OCI-LY1 (cell line): ENCODE data around the gene SVBP.

Source experiments
- H2AFZ ChIP-seq: fragments of 200-600 bp; sonication (generic), shearing (Covaris generic); 2 replicates; pipeline ENCODE4 v1.6.0; 2014; ENCODE audit warnings: antibody characterized with exemption, mild to moderate bottlenecking, low read length
- H3F3A ChIP-seq: fragments of 200-600 bp; sonication (generic), shearing (Covaris generic); 2 replicates; pipeline ENCODE4 v1.6.0; 2014; ENCODE audit warnings: mild to moderate bottlenecking, antibody characterized with exemption, low read length, moderate library complexity; ENCODE audit not compliant: insufficient read depth
- H3K27ac ChIP-seq: fragments of 200-600 bp; sonication (generic); 2 replicates; pipeline ENCODE4 v1.5.1; 2014; ENCODE audit warnings: low read length, mixed run types, mild to moderate bottlenecking, low read depth; ENCODE audit not compliant: poor library complexity, severe bottlenecking
- H3K27me3 ChIP-seq: fragments of 200-600 bp; sonication (generic); 2 replicates; pipeline ENCODE4 v1.6.0; 2014; ENCODE audit warnings: antibody characterized with exemption, mild to moderate bottlenecking, low read length, moderate library complexity; ENCODE audit not compliant: insufficient read depth
- H3K36me3 ChIP-seq: fragments of 200-600 bp; sonication (generic); 2 replicates; pipeline ENCODE4 v1.6.1; 2014; ENCODE audit warnings: mild to moderate bottlenecking, antibody characterized with exemption, low read length, moderate library complexity, mixed read lengths; ENCODE audit not compliant: insufficient read depth
- H3K4me1 ChIP-seq: fragments of 200-600 bp; sonication (generic); 2 replicates; pipeline ENCODE4 v1.5.1; 2014; ENCODE audit warnings: mild to moderate bottlenecking, low read length, moderate library complexity; ENCODE audit not compliant: insufficient read depth, severe bottlenecking
- H3K4me2 ChIP-seq: fragments of 200-600 bp; sonication (generic), shearing (Covaris generic); 2 replicates; pipeline ENCODE4 v1.6.1; 2014; ENCODE audit warnings: low read length
- H3K4me3 ChIP-seq: fragments of 200-600 bp; sonication (generic); 2 replicates; pipeline ENCODE4 v1.5.1; 2014; ENCODE audit warnings: low read length, low read depth, mild to moderate bottlenecking, mixed read lengths; ENCODE audit not compliant: poor library complexity, severe bottlenecking
- H3K79me2 ChIP-seq: fragments of 200-600 bp; shearing (Covaris generic); 2 replicates; pipeline ENCODE4 v1.6.1; 2016; ENCODE audit warnings: mixed run types, low read length, mixed read lengths; ENCODE audit not compliant: insufficient read depth
- H3K9ac ChIP-seq: fragments of 200-600 bp; sonication (generic), shearing (Covaris generic); 2 replicates; pipeline ENCODE4 v1.6.1; 2014; ENCODE audit warnings: mild to moderate bottlenecking, low read length, mixed read lengths
- H3K9me2 ChIP-seq: fragments of 200-600 bp; sonication (generic), shearing (Covaris generic); 2 replicates; pipeline ENCODE4 v1.6.1; 2014; ENCODE audit warnings: low read depth, mild to moderate bottlenecking, low read length, mixed read lengths
- H3K9me3 ChIP-seq: fragments of 200-600 bp; shearing (Covaris generic); 2 replicates; pipeline ENCODE4 v1.6.1; 2014; ENCODE audit warnings: low read length, mixed read lengths
- H4K20me1 ChIP-seq: fragments of 200-600 bp; sonication (generic), shearing (Covaris generic); 2 replicates; pipeline ENCODE4 v1.6.0; 2016; ENCODE audit warnings: mild to moderate bottlenecking, low read length; ENCODE audit not compliant: insufficient read depth
- CTCF ChIP-seq: fragments of 200-600 bp; sonication (generic), shearing (Covaris generic); IDR thresholded peaks from 2 replicates; pipeline ENCODE4 v1.5.1; 2017; ENCODE audit warnings: mild to moderate bottlenecking, antibody characterized with exemption, low read length, moderate library complexity, mixed read lengths
- EZH2 ChIP-seq: fragments of 200-600 bp; sonication (generic), shearing (Covaris generic); IDR thresholded peaks from 2 replicates; pipeline ENCODE4 v1.8.0; 2017; ENCODE audit warnings: borderline replicate concordance, mixed run types, mild to moderate bottlenecking, antibody characterized with exemption, low read length, moderate library complexity, mixed read lengths

SVBP gene

GRCh38 chr1:42806593-42806992, 10.6 kb downstream of the SVBP start:
- Histone ChIP-seq H3K9ac (no peak overlapping the region), H3K9me3 (0 out of 2 replicates have a peak, but pooled peaks cover 2% of the 10 kb centered on the region), H2AFZ (no peak overlapping the region), H3K27me3 (no peaks in the 10 kb centered on the region), H3K36me3 (no peaks in the 10 kb centered on the region), H3K4me3 (no peak overlapping the region), H3K9me2 (no peaks in the 10 kb centered on the region), H3K4me1 (peaks cover 5% of the 10 kb centered on the region), H3K79me2 (no peaks in the 10 kb centered on the region), H3F3A (no peaks in the 10 kb centered on the region), H3K4me2 (no peak overlapping the region), H4K20me1 (no peaks in the 10 kb centered on the region), H3K27ac (no peak overlapping the region)
- TF ChIP-seq EZH2 (no peak), CTCF (no peak)

DNA sequence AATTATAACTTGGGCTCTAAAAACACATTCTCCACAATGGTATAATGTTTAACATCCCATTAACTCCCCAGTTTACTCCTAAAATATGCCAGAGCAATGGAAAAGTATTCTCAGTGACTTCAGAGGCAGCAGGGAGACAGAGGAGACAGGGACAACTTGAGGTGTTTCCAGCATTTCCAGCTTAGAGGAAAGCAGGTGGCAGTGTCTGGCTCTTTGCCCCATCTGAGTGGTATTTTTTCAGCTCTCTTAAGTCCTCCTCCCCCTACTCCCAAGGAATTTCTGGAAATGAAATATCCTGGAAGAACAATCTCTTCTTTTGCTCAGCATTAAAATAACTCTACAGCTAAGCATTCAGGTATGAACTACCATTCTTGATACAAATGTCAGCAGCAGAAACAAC, 11.0 kb downstream of the SVBP start:
- no peak overlapping the region for H2AFZ ChIP-seq
- no peak overlapping the region for H3K4me2 ChIP-seq
- H3K4me3 ChIP-seq = no peak overlapping the region
- H3K27me3 ChIP-seq = no peaks in the 10 kb centered on the region
- no peak for TF ChIP-seq CTCF
- TF ChIP-seq EZH2 = no peak
- peaks cover 5% of the 10 kb centered on the region for H3K4me1 ChIP-seq
- 0 out of 2 replicates have a peak, but pooled peaks cover 2% of the 10 kb centered on the region for H3K9me3 ChIP-seq
- no peaks in the 10 kb centered on the region for H3K79me2 ChIP-seq
- no peak overlapping the region for H3K9ac ChIP-seq
- no peaks in the 10 kb centered on the region for H3F3A ChIP-seq
- no peaks in the 10 kb centered on the region for H3K9me2 ChIP-seq
- H3K36me3 ChIP-seq = no peaks in the 10 kb centered on the region
- H3K27ac ChIP-seq = no peak overlapping the region
- no peaks in the 10 kb centered on the region for H4K20me1 ChIP-seq

GRCh38 chr1:42801832-42802473, 15.2 kb downstream of the SVBP start:
- no peak overlapping the region for H3K4me3 ChIP-seq
- no peak for TF ChIP-seq CTCF
- TF ChIP-seq EZH2 = no peak
- no peak overlapping the region for H3K4me2 ChIP-seq
- no peaks in the 10 kb centered on the region for H3K9me2 ChIP-seq
- H3K9ac ChIP-seq = no peak overlapping the region
- H2AFZ ChIP-seq = no peak overlapping the region
- no peaks in the 10 kb centered on the region for H4K20me1 ChIP-seq
- no peaks in the 10 kb centered on the region for H3K79me2 ChIP-seq
- H3F3A ChIP-seq = no peaks in the 10 kb centered on the region
- H3K4me1 ChIP-seq = peaks cover under 1% of the 10 kb centered on the region
- 0 out of 2 replicates have a peak, but pooled peaks cover 2% of the 10 kb centered on the region for H3K9me3 ChIP-seq
- H3K36me3 ChIP-seq = no peaks in the 10 kb centered on the region
- no peaks in the 10 kb centered on the region for H3K27me3 ChIP-seq
- no peak overlapping the region for H3K27ac ChIP-seq
